ENCODE data around the gene STUB1.

Gene STUB1

DNA sequence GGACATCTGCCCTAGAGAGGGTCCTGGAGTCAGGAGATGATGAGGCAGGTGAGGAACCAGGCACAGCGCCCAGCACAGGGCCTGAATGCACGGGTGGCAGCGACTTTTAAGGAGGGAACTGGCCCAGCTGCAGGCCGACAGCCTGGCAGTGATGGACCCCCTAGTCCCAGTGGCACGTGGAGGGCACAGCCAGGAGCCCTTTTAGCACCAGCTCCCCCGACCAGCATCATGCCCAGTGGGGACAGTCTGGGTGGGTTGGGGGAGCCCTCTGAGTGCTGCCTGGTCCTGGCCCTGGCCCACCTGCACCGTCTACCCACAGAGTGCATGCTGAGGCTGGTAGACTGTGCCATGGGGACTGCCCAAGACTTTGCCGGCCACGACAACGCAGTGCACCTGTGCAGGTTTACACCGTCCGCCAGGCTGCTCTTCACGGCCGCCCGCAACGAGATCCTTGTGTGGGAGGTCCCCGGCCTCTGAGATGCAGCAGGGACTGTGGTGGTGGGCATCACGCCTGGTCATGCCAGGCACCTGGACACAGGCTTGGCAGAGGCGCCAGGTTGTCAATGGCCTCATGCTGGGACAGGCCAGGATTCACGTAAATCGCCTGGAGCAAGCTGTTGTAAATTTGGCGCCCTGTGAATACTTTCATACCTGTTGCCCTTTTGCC lies 13.0 kb upstream of the STUB1 start:
- no peak for DNase-seq (ENCODE audit: low read depth)

DNA sequence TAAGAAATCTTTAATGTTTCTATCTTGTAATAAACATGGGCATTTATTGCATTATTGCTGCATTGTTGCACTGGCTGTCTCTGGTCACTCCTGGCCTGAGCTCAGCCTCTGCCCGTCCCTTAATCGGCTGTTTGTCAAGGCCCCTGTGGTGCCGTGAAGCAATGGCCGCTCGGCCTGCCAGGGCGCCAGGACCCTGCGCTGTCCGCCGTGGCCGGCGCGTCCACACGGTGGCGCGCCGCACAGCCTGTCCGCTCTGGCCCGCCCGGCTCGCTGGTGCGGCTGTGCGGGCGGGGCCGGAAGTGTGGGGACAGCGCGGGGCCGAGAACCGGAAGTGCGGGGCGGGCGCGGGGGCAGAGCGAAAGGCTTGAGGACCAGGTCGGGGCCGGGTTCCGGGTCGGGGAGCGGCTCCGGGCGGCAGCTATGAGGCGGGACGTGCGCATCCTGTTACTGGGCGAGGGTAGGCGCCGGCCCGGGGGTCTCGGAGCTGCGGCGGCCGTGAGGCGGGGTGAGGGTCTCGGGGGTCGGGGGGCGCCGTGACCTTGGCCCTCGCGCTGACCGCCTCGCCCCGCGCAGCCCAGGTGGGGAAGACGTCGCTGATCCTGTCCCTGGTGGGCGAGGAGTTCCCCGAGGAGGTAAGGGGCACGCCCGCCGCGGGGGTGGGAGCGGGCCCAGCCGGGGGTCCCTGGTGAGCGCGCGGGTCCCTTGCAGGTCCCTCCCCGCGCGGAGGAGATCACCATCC lies 12.3 kb upstream of the STUB1 start, which contains the start of gene RHOT2:
TSS of gene RHOT2 (plus strand) at position 353 of the 739 bp plus-strand sequence. CDS start at position 421, 68 bp downstream.
- DNase-seq (ENCODE audit: low read depth), result peak; percentile 91

DNA sequence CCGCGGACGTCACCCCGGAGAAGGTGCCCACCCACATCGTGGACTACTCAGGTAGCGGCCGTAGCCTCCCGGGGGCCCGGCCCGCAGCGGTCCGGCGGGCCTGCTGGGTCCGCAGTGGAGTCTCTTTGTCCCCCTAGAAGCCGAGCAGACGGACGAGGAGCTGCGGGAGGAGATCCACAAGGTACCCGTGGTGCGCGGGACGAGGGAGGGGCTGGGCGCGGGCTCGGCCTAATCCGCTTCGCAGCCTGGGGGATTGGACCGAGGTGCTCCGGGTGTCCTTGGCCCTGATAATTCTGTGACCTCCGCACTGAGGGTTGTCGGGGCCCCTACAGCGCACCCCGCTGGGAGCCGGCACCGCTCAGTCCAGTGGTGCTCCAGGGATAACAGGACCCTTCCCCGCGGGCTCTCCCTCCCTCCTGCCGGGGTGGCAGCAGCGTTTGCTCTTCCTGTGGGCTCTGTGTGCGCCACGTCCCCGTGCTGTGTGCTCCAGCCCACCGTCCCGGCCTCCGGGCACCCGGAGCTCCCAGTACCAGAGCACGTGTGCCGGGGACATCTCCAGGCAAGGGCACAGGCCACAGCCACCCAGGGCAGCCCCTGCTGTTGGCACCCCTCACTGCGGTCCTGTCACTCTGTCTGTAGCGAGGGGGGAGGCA lies 11.6 kb upstream of the STUB1 start:
- DNase-seq (ENCODE audit: low read depth), result no peak

DNA sequence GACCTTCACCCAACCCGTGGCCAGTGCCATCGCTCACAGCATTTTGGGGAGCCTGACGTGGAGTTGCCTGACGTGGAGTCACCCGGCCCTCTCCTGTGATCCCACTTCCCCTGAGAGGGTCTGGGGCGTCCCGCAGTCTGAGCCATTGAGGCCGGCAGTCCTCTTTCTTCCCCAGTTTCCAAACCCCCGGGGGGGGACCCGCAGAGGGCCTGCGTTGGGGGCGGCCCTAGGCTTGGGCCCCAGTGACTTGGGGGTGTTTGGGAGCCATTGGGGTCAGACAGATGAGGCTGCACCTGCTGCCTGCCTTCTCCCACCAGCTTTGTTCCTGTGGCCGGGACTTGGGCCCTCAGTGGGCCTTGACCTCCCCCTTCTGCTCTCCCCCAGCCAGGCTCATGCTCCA lies 10.5 kb upstream of the STUB1 start:
- no peak for DNase-seq (ENCODE audit: low read depth)

DNA sequence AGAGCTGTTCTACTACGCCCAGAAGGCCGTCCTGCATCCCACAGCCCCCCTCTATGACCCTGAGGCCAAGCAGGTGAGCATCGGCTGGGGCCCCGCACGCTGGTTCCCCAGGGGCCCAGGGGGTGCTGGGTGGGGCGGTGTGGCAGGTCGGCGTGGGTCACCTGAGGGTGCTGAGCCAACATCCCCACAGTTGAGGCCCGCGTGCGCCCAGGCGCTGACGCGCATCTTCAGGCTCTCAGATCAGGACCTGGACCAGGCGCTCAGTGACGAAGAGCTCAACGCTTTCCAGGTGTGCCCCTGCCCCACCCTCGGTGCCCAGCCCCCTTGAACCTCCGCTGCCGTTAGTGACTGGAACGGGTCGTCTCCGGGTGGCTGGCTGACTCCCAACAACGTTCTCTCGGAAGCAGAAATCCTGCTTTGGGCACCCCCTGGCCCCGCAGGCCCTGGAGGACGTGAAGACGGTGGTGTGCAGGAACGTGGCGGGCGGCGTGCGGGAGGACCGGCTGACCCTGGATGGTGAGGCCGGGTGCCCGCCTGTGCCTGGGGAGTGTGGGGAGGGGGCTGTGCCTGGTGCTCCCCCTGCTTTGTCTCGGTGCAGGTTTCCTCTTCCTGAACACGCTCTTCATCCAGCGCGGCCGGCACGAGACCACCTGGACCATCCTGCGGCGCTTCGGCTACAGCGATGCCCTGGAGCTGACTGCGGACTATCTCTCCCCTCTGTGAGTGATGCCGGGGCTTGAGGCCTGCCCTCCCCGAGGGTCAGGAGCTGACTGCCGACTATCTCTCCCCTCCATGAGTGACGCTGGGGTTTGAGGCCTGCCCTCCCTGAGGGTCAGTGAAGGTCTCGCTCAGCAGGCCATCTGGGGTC lies 9.5 kb upstream of the STUB1 start:
- no peak for DNase-seq (ENCODE audit: low read depth)

DNA sequence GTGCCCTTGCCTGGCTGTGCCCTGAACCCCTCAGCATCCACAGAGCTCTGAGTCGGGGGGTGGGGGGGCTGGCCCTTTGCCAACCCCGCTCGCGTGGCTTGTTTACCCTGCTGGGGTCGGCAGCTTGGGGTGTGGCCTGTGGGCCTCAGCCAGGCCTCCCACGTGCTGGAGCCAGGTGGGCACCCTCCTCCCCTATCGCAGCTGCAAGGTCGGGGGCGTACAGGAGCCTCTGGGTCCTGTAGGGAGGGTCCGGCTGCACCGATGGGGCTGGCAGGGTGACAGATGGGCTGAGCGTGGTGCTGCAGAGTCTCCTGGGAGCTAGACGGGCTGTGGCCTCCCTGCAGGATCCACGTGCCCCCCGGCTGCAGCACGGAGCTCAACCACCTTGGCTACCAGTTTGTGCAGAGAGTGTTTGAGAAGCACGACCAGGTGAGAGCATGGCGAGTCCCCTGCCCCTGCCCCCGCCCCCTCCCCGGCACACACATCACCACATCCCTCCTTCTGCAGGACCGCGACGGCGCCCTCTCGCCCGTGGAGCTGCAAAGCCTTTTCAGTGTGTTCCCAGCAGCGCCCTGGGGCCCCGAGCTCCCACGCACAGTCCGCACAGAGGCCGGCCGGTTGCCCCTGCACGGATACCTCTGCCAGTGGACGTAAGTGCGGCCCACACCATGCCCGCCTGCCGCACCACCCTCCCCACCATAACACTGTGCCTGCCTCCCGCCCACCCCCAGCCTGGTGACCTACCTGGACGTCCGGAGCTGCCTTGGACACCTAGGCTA lies 8.7 kb upstream of the STUB1 start:
- DNase-seq (ENCODE audit: low read depth), result no peak

DNA sequence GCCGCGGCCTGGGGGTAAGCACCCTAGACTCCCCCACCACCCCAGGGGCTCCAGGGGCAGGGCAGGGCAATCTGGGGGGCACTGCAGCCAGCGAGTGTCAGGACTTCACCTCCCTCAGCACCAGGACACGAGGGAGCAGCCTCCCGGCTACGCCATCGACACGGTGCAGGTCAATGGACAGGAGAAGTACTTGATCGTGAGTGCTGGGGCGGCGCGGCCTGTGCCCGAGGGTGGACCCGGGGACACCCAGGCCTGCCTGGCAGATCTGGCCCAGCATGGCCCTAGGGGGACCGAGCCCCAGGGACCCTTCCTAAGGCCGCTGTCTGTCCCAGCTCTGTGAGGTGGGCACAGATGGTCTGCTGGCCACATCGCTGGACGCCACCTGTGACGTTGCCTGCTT lies 7.8 kb upstream of the STUB1 start:
- no peak for DNase-seq (ENCODE audit: low read depth)

DNA sequence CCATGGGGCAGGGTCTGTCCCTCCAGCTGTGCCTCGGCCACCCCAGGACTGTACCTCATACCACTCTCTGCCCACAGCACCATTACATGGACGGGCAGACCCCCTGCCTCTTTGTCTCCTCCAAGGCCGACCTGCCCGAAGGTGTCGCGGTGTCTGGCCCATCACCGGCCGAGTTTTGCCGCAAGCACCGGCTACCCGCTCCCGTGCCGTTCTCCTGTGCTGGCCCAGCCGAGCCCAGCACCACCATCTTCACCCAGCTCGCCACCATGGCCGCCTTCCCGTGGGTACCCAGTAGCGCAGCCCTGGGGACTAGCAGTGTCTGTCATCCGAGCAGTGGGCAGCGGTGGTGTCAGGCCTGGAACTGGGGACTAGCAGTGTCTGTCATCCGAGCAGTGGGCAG lies 7.4 kb upstream of the STUB1 start:
- DNase-seq (ENCODE audit: low read depth), result no peak

DNA sequence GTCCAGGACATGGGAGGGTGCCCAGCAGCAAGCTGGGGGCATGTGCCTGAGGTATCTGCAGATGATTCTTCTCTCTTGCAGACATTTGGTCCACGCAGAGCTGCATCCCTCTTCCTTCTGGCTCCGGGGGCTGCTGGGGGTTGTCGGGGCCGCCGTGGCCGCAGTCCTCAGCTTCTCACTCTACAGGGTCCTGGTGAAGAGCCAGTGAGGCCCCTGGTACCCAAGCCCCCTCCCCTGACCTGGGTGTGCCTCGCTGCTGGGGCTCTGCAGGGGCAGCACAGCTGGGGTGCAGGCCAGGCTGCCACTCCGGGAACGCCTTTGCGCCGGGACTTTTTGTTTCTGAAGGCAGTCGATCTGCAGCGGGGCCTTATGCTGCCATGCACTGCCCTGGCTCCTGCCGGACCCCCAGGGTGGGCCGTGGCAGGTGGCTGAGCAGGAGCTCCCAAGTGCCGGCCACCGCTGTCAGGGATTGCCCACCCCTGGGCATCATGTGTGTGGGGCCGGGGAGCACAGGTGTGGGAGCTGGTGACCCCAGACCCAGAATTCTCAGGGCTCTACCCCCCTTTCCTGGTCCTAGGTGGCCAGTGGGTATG lies 6.7 kb upstream of the STUB1 start:
- DNase-seq (ENCODE audit: low read depth), result no peak

DNA sequence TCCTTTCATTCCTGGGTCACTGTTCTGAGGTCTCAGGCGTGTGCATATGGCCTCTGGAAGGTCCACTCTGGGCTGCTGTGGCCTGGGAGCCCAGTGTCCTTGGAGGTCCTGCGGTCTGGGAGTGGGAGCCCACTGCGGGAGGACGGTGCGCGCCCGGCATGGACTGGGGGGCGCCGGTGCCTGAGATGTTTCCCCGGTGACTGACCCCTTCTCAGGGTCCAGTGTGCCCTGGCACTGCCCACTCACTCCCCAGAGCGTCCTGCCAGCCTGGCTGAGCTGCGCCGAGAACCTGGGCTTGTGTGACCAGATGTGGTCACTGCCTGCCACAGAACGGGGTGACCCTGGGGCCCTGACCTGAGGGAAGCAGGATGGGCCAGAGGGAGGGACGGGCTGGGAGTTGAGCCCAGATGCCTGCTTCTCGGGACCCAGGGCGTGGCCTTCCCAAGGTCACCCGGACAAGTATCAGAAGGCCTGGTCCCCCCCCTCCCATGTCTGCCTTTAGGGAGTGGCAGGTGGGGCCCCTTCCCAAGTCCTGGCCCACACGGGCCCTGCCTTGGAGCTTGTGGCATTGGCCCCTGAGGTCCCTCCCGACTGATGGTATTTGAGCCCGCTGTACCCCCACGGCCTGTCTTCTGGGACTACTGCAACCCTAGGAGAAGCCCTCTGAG lies 5.9 kb upstream of the STUB1 start:
- no peak for DNase-seq (ENCODE audit: low read depth)

DNA sequence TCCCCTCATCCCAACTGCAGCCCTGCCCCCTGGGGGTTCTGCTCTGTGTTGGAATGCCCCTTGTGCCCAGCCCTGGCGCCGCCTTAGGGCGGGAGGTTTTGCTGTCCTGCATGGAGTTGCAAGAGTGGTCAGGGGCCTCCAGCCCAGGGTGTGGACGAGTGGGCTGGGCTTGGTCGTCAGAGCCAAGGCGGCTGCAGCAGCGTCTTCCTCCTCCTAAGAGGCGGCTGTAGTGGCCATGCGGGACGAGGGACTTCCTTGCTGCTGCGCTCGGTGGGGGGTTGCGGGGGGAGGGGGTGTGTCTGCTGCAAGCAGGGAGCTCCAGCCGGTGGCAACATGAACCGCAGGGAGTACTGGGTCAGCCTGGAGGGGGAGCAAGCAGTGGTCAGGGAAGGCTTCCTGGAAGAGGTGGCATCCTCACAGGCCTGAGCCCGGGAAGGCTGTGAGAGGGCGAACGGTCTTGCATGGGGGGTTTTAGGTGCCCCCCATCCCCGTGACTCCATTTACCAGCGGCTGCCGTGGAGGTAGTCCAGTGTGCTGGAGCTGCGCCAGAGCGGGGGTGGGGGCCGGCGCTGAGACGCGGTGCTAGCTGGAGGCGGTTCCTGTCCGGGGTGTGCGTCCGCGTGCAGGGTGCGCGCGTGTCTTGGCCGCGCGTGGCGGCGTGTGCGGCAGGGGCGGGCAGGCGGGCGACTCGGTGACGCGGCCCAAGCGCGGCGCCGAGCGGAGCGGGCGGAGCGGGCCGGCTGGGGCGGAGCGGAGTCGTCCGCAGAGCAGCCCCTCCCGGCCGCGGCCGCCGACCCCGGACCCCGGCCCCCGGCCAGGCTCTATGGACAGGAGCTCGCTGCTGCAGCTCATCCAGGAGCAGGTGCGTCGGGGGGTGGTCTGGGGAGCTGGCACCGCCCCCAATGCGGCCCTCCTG lies 5.0 kb upstream of the STUB1 start, which contains the start of gene RHBDL1:
TSS of gene RHBDL1 (plus strand) at position 704 of the 916 bp plus-strand sequence. CDS start at position 824, 120 bp downstream.
- DNase-seq (ENCODE audit: low read depth), result no peak

DNA sequence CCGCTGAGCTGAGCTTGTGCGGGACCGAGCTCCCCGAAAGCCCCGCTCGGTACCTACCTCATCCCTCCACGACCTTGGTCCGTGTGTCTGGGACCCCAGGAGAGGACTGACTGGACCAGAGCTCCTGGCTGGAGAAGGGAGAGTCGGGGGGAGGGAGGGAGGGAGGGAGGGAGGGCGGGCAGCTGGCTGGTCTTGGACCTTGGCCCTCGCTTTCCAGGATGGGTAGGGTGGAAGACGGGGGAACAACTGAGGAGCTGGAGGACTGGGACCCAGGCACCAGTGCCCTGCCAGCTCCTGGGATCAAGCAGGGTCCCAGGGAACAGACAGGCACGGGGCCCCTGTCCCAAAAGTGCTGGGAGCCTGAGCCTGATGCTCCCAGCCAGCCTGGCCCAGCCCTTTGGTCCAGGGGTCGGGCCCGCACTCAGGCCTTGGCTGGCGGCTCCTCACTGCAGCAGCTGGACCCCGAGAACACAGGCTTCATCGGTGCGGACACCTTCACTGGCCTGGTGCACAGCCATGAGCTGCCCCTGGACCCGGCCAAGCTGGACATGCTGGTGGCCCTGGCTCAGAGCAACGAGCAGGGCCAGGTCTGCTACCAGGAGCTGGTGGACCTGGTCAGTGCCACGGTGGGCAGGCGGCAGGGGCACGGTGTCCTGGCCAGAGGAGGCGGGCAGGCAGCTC lies 4.2 kb upstream of the STUB1 start:
- DNase-seq (ENCODE audit: low read depth), result no peak

DNA sequence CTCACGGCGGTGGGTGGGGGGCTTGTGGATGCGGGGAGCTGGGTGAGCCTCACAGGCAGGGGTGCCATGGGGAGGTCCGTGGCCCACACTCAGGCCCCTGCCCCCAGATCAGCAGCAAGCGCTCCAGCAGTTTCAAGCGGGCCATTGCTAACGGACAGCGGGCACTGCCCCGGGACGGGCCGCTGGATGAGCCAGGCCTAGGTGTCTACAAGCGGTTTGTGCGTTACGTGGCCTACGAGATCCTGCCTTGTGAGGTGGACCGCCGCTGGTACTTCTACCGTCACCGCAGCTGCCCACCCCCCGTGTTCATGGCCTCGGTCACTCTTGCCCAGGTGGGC lies 3.7 kb upstream of the STUB1 start:
- DNase-seq (ENCODE audit: low read depth), result no peak

DNA sequence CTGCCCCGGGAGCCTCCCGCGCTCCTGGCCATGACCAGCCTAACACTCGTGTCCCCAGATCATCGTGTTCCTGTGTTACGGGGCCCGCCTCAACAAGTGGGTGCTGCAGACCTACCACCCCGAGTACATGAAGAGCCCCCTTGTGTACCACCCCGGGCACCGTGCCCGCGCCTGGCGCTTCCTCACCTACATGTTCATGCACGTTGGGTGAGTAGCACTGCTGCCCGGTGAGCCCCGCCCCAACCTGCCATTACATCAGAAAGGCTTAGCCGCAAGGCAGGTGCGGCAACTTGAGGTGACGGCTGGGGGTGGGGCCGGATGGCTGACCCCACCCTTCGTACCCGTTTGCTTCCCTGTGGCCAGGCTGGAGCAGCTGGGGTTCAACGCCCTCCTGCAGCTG lies 3.3 kb upstream of the STUB1 start:
- DNase-seq (ENCODE audit: low read depth), result no peak

DNA sequence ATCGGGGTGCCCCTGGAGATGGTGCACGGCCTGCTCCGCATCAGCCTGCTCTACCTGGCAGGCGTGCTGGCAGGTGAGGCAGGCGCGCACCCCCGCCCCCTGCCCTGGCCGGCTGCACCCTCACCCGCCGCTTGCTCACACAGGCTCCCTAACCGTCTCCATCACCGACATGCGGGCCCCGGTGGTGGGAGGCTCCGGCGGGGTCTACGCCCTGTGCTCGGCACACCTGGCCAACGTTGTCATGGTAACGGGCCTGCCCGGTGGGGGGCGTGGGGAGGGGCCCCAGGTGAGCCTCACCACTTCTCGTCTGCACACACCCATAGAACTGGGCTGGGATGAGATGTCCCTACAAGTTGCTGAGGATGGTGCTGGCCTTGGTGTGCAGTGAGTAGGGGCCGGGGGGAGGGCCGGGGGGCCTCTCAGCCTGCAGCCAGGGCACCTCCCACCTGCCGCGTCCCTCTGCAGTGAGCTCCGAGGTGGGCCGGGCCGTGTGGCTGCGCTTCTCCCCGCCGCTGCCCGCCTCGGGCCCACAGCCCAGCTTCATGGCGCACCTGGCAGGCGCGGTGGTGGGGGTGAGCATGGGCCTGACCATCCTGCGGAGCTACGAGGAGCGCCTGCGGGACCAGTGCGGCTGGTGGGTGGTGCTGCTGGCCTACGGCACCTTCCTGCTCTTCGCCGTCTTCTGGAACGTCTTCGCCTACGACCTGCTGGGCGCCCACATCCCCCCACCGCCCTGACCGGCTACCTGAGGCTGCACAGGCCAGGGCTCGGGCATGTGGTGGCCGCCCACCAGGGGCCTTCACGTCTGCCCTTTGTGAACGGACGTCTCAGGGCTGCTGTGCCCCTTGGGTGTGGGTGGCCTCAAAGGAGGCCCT lies 2.7 kb upstream of the STUB1 start:
- DNase-seq (ENCODE audit: low read depth), result no peak

DNA sequence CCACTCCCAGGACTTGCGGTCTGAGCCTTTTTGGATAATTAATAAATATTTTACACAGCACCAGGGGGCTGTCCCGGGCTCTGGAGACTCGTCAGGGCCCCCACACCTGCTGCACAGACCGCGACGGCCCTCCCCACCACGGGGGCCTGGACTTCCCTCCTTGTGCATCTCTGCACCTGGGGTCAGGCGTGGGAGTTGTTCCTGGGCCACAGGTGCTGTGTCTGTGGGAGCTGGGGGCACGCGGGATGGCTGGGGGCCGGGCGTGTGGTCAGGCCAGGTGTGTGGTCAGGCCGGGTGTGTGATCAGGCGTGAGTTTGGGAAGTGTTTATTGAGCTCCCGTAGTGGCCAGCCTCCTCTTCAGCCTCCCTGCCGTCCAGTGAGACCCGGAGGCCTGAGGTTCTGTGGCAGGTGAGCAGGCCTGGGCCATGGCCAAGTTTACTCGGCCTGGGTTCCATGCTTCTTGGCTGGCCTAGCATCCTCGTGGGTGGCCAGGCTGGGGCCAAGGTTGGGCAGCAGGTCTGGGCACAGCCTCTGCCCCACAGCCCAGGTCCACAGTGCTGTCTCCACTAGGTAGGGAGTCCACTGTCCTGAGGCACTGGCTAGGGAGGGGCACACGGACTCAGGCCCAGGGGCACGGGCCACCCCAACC lies 1.9 kb upstream of the STUB1 start:
- DNase-seq (ENCODE audit: low read depth), result no peak
